Ishikawa (cell line): ENCODE measurements around the gene ASIC2.

Source experiments
- CEBPB ChIP-seq: IDR thresholded peaks from 2 replicates; pipeline ENCODE4 v1.6.1; 2012
- CREB1 ChIP-seq: IDR thresholded peaks from 2 replicates; pipeline ENCODE4 v1.6.1; 2012; ENCODE audit warnings: low read depth
- EGR1 ChIP-seq: IDR thresholded peaks from 2 replicates; pipeline ENCODE4 v1.6.1; 2012
- EP300 ChIP-seq: IDR thresholded peaks from 2 replicates; pipeline ENCODE4 v1.6.1; 2012; ENCODE audit warnings: borderline replicate concordance
- FOXM1 ChIP-seq: IDR thresholded peaks from 2 replicates; pipeline ENCODE4 v1.6.1; 2012; ENCODE audit warnings: low read depth, borderline replicate concordance
- MAX ChIP-seq: IDR thresholded peaks from 2 replicates; pipeline ENCODE4 v1.6.1; 2012
- NFIC ChIP-seq: IDR thresholded peaks from 2 replicates; pipeline ENCODE4 v1.6.1; 2012
- RAD21 ChIP-seq: IDR thresholded peaks from 2 replicates; pipeline ENCODE4 v1.6.1; 2012; ENCODE audit warnings: low read depth
- REST ChIP-seq: IDR thresholded peaks from 2 replicates; pipeline ENCODE4 v1.6.1; 2012; ENCODE audit warnings: low read depth, mild to moderate bottlenecking
- TAF1 ChIP-seq: IDR thresholded peaks from 2 replicates; pipeline ENCODE4 v1.6.1; 2012; ENCODE audit warnings: low read depth, mild to moderate bottlenecking
- TCF12 ChIP-seq: IDR thresholded peaks from 2 replicates; pipeline ENCODE4 v1.6.1; 2012; ENCODE audit warnings: low read depth
- TEAD4 ChIP-seq: IDR thresholded peaks from 2 replicates; pipeline ENCODE4 v1.6.1; 2012
- USF1 ChIP-seq: IDR thresholded peaks from 2 replicates; pipeline ENCODE4 v1.6.1; 2012
- YY1 ChIP-seq: IDR thresholded peaks from 2 replicates; pipeline ENCODE4 v1.6.1; 2012; ENCODE audit warnings: low read depth
- ZBTB7A ChIP-seq: IDR thresholded peaks from 2 replicates; pipeline ENCODE4 v1.6.1; 2012; ENCODE audit warnings: low read depth

ASIC2 gene

GRCh38 chr17:33199571-33200510, 93.3 kb downstream of the ASIC2 start:
- TF ChIP-seq CREB1 (no peak), REST (no peak), MAX (no peak), EP300 (no peak), TAF1 (no peak), RAD21 (no peak), TCF12 (no peak), TEAD4 (no peak), USF1 (no peak), YY1 (no peak)

GRCh38 chr17:33198954-33199353, 94.1 kb downstream of the ASIC2 start:
- TF ChIP-seq RAD21 (no peak), FOXM1 (no peak), USF1 (no peak), EP300 (no peak), CEBPB (no peak), CREB1 (no peak), REST (no peak), EGR1 (no peak), ZBTB7A (no peak), TCF12 (no peak), YY1 (no peak), NFIC (no peak), TAF1 (no peak), MAX (no peak), TEAD4 (no peak)

- TF ChIP-seq RAD21 (no peak), CREB1 (no peak), CEBPB (no peak), TCF12 (no peak), FOXM1 (no peak), USF1 (no peak), EP300 (no peak), NFIC (no peak), ZBTB7A (no peak), YY1 (no peak), TAF1 (no peak), REST (no peak)
Measured at GRCh38 chr17:33197342-33197741, 95.8 kb downstream of the ASIC2 start.

GRCh38 chr17:33196883-33197282, 96.2 kb downstream of the ASIC2 start:
- TF ChIP-seq FOXM1 (no peak), CREB1 (no peak), USF1 (no peak), TEAD4 (no peak), RAD21 (no peak), TAF1 (no peak), MAX (no peak), YY1 (no peak), REST (no peak), CEBPB (no peak), EGR1 (no peak), NFIC (no peak), EP300 (no peak), ZBTB7A (no peak), TCF12 (no peak)
